Neuron (in vitro differentiated cells): Measurements from ENCODE around the gene MICAL2.

ENCODE experiments used
- H2AFZ ChIP-seq: one replicate; pipeline ENCODE4 v1.6.1; 2013; ENCODE audit warnings: low read depth, mild to moderate bottlenecking, inconsistent platforms, low read length, moderate library complexity
- H3K27me3 ChIP-seq: one replicate; pipeline ENCODE4 v1.6.1; 2013; ENCODE audit warnings: low read length; ENCODE audit not compliant: insufficient read depth
- H3K36me3 ChIP-seq: one replicate; pipeline ENCODE4 v1.6.1; 2013; ENCODE audit warnings: low read length; ENCODE audit not compliant: insufficient read depth
- H3K4me1 ChIP-seq: one replicate; pipeline ENCODE4 v1.6.1; 2013; ENCODE audit warnings: low read length; ENCODE audit not compliant: insufficient read depth
- H3K4me3 ChIP-seq: 2 replicates; pipeline ENCODE4 v1.5.1; 2013; ENCODE audit warnings: mild to moderate bottlenecking, low read length, moderate library complexity
- H3K9me3 ChIP-seq: one replicate; pipeline ENCODE4 v1.6.1; 2013; ENCODE audit warnings: low read length

MICAL2 gene

DNA sequence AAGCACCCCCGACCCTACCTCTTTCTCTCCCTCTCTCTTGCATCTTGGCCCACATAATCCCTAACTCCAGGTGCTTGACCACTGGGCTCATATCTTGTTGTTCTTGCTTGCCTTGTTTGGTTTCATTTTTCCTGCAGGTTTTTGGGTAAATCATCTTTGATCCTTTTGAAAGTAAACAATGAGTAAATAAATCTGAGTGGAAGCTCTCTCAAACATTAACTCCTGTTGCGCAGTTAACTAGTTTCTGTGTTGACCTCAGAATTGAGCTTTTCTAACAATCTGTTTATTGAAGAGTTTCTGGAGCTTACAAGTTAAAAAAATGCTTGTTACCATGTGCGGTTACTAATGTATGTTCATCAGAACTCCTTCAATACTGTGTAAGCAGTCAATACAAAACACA lies 38.8 kb upstream of the MICAL2 start:
- Histone ChIP-seq H2AFZ (no peak overlapping the region), H3K9me3 (no peaks in the 10 kb centered on the region), H3K27me3 (no peaks in the 10 kb centered on the region), H3K4me3 (no peak overlapping the region), H3K4me1 (peaks cover 31% of the 10 kb centered on the region), H3K36me3 (no peaks in the 10 kb centered on the region)

GRCh38 chr11:12073436-12073835 lies 37.0 kb upstream of the MICAL2 start:
- H3K36me3 ChIP-seq, result no peaks in the 10 kb centered on the region
- no peak overlapping the region for H3K4me3 ChIP-seq
- H3K27me3 ChIP-seq, result no peaks in the 10 kb centered on the region
- H3K4me1 ChIP-seq, result peaks cover 19% of the 10 kb centered on the region
- H2AFZ ChIP-seq, result no peak overlapping the region
- no peaks in the 10 kb centered on the region for H3K9me3 ChIP-seq

- Histone ChIP-seq H3K27me3 (no peaks in the 10 kb centered on the region), H3K36me3 (no peaks in the 10 kb centered on the region), H3K9me3 (no peaks in the 10 kb centered on the region), H3K4me1 (peaks cover 18% of the 10 kb centered on the region), H3K4me3 (no peak overlapping the region), H2AFZ (no peak overlapping the region)
Measured at GRCh38 chr11:12073886-12074285, 36.5 kb upstream of the MICAL2 start.

- no peaks in the 10 kb centered on the region for H3K36me3 ChIP-seq
- H3K4me1 ChIP-seq, result peaks cover 16% of the 10 kb centered on the region
- H3K9me3 ChIP-seq, result no peaks in the 10 kb centered on the region
- no peak overlapping the region for H2AFZ ChIP-seq
- H3K4me3 ChIP-seq, result no peak overlapping the region
- no peaks in the 10 kb centered on the region for H3K27me3 ChIP-seq
Measured at GRCh38 chr11:12074529-12075195, 35.7 kb upstream of the MICAL2 start.

DNA sequence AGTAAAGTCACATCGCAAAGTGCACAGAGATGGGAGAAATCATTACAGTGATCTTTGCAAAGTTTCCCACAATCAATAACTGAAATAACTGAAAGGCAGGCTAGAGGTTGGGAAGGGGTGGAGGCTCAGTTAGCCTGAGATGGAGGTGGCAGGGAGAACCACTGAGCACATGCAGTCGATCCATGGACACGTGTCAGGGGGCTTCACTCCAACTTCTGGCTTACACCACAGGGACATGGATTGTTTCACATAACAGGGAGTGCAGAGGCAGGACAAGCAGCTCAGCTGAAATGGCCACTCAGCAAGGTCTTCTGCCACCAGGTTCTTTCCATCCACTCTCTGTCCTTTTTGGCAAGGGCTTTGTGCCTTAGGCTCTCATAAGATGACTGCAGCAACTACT lies 35.1 kb upstream of the MICAL2 start:
- Histone ChIP-seq H3K36me3 (no peaks in the 10 kb centered on the region), H3K4me3 (no peak overlapping the region), H3K4me1 (peaks cover 16% of the 10 kb centered on the region), H2AFZ (no peak overlapping the region), H3K9me3 (no peaks in the 10 kb centered on the region), H3K27me3 (no peaks in the 10 kb centered on the region)

GRCh38 chr11:12075822-12076821 lies 34.3 kb upstream of the MICAL2 start:
- Histone ChIP-seq H3K36me3 (no peaks in the 10 kb centered on the region), H3K27me3 (no peaks in the 10 kb centered on the region), H3K4me3 (no peak overlapping the region), H3K4me1 (peaks cover 16% of the 10 kb centered on the region), H3K9me3 (no peaks in the 10 kb centered on the region), H2AFZ (no peak overlapping the region)

GRCh38 chr11:12076840-12077534 lies 33.4 kb upstream of the MICAL2 start:
- peaks cover 16% of the 10 kb centered on the region for H3K4me1 ChIP-seq
- H2AFZ ChIP-seq, result no peak overlapping the region
- H3K9me3 ChIP-seq, result no peaks in the 10 kb centered on the region
- H3K27me3 ChIP-seq, result no peaks in the 10 kb centered on the region
- H3K4me3 ChIP-seq, result no peak overlapping the region
- H3K36me3 ChIP-seq, result no peaks in the 10 kb centered on the region

GRCh38 chr11:12077535-12078280 lies 32.7 kb upstream of the MICAL2 start:
- no peaks in the 10 kb centered on the region for H3K27me3 ChIP-seq
- H3K9me3 ChIP-seq, result no peaks in the 10 kb centered on the region
- H3K4me3 ChIP-seq, result no peak overlapping the region
- no peaks in the 10 kb centered on the region for H3K36me3 ChIP-seq
- H2AFZ ChIP-seq, result no peak overlapping the region
- peaks cover 16% of the 10 kb centered on the region for H3K4me1 ChIP-seq

- no peaks in the 10 kb centered on the region for H3K36me3 ChIP-seq
- H3K27me3 ChIP-seq, result no peaks in the 10 kb centered on the region
- H3K4me3 ChIP-seq, result no peak overlapping the region
- H3K4me1 ChIP-seq, result peaks cover 16% of the 10 kb centered on the region
- H2AFZ ChIP-seq, result no peak overlapping the region
- no peaks in the 10 kb centered on the region for H3K9me3 ChIP-seq
Measured at GRCh38 chr11:12079726-12080556, 30.4 kb upstream of the MICAL2 start.

- H2AFZ ChIP-seq, result no peak overlapping the region
- H3K4me3 ChIP-seq, result no peak overlapping the region
- no peaks in the 10 kb centered on the region for H3K4me1 ChIP-seq
- H3K27me3 ChIP-seq, result peaks cover 2% of the 10 kb centered on the region
- H3K9me3 ChIP-seq, result no peaks in the 10 kb centered on the region
- H3K36me3 ChIP-seq, result no peaks in the 10 kb centered on the region
Measured at GRCh38 chr11:12083380-12083779, 27.0 kb upstream of the MICAL2 start.

DNA sequence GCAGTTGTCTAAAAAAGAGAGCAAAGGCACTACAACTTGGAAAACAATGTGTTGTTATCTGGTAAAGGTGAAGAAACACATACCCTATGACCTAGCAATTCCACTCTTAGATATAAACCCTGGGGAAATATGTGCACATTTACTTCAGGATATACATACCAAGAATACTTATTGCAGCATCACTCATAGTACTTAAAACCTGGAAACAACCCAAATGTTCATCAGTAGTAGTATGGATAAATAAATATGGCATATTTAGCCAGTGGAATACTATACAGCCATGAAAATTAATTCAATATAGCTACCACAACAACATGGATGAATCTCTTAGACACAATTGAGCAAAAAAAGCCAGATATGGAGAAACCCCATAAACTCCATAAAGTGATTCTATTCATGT lies 26.1 kb upstream of the MICAL2 start:
- Histone ChIP-seq H3K9me3 (no peaks in the 10 kb centered on the region), H3K36me3 (no peaks in the 10 kb centered on the region), H3K4me1 (peaks cover 3% of the 10 kb centered on the region), H3K4me3 (no peak overlapping the region), H2AFZ (no peak overlapping the region), H3K27me3 (peaks cover 2% of the 10 kb centered on the region)
